Hepatocyte (in vitro differentiated cells): ENCODE measurements around the gene RASGRF1. TPM values are rescaled to one million over a fixed set of nuclear protein-coding genes. Genes with fewer than 3 reads are reported as not detected.
A peak's percentile ranks its signal among the peaks of the same experiment; 100 is the strongest.

ENCODE experiments used
- DNase-seq: peaks from one replicate; pipeline ENCODE4 v3.0.0-alpha.2; 2016; ENCODE audit warnings: low spot score
- H2AFZ ChIP-seq: fragments of 200-600 bp; sonication (generic); 2 replicates; pipeline ENCODE4 v1.6.0; 2016; ENCODE audit warnings: antibody characterized with exemption, mild to moderate bottlenecking
- H3K27ac ChIP-seq: fragments of 200-600 bp; sonication (generic); 2 replicates; pipeline ENCODE4 v1.5.1; 2016; ENCODE audit warnings: mild to moderate bottlenecking
- H3K27me3 ChIP-seq: fragments of 200-600 bp; sonication (generic); 2 replicates; pipeline ENCODE4 v1.6.1; 2016
- H3K36me3 ChIP-seq: fragments of 200-600 bp; sonication (generic); replicated peaks from 2 replicates; pipeline ENCODE4 v1.5.1; 2016; ENCODE audit warnings: low read depth; ENCODE audit not compliant: insufficient read depth
- H3K4me1 ChIP-seq: fragments of 200-600 bp; sonication (generic); 2 replicates; pipeline ENCODE4 v1.5.1; 2016; ENCODE audit warnings: mild to moderate bottlenecking, moderate library complexity; ENCODE audit not compliant: insufficient read depth
- H3K4me2 ChIP-seq: fragments of 200-600 bp; sonication (generic); 2 replicates; pipeline ENCODE4 v1.6.0; 2016
- H3K4me3 ChIP-seq: fragments of 200-600 bp; sonication (generic); 2 replicates; pipeline ENCODE4 v1.5.1; 2016; ENCODE audit warnings: mild to moderate bottlenecking
- H3K79me2 ChIP-seq: fragments of 200-600 bp; sonication (generic); 2 replicates; pipeline ENCODE4 v1.6.0; 2017; ENCODE audit warnings: mild to moderate bottlenecking
- H3K9me2 ChIP-seq: fragments of 200-600 bp; sonication (generic); replicated peaks from 2 replicates; pipeline ENCODE4 v1.6.0; 2017; ENCODE audit warnings: mild to moderate bottlenecking; ENCODE audit not compliant: insufficient read depth
- H3K9me3 ChIP-seq: fragments of 200-600 bp; sonication (generic); 2 replicates; pipeline ENCODE4 v1.5.1; 2016; ENCODE audit warnings: low read depth, mild to moderate bottlenecking
- H4K20me1 ChIP-seq: fragments of 200-600 bp; sonication (generic); 2 replicates; pipeline ENCODE4 v1.6.0; 2016; ENCODE audit warnings: mild to moderate bottlenecking; ENCODE audit not compliant: insufficient read depth, poor library complexity, severe bottlenecking
- CTCF ChIP-seq: fragments of 200-600 bp; sonication (generic); IDR thresholded peaks from 2 replicates; pipeline ENCODE4 v1.5.1; 2016; ENCODE audit warnings: antibody characterized with exemption, mild to moderate bottlenecking; ENCODE audit not compliant: poor library complexity
- EZH2 ChIP-seq: fragments of 200-600 bp; sonication (generic); IDR thresholded peaks from 2 replicates; pipeline ENCODE4 v1.6.1; 2016; ENCODE audit warnings: antibody characterized with exemption, mild to moderate bottlenecking, borderline replicate concordance
- EZH2phosphoT487 ChIP-seq: fragments of 200-600 bp; sonication (generic); IDR thresholded peaks from one replicate; pipeline ENCODE4 v1.6.1; 2018; ENCODE audit warnings: antibody characterized with exemption, mild to moderate bottlenecking, low read depth, moderate library complexity; ENCODE audit not compliant: unreplicated experiment, severe bottlenecking
- WGBS: methylation state at CpG from one replicate; pipeline ENCODE4 v1.1.6; 2016; ENCODE audit warnings: low lambda C conversion rate; ENCODE audit errors: missing lambda C conversion rate; 5-methylcytosine and 5-hydroxymethylcytosine counted together
- polyA plus RNA-seq: library from polyadenylated mRNA; unstranded; fragments of >200 nt; fragmentation: Nextera tagmentation; extraction: Ambion mirVana; gene quantifications from 2 replicates; pipeline ENCODE4 v1.2.1, GENCODE V29; 2016
- total RNA-seq: library from RNA; depleted of rRNA; stranded (reverse); fragments of >200 nt; gene quantifications from 2 replicates; pipeline ENCODE4 v1.2.3, GENCODE V29; 2014

Gene RASGRF1
- total and polyA plus RNA-seq, 2 experiments from 2014 or later, result 0.52 to 1.5 TPM

DNA sequence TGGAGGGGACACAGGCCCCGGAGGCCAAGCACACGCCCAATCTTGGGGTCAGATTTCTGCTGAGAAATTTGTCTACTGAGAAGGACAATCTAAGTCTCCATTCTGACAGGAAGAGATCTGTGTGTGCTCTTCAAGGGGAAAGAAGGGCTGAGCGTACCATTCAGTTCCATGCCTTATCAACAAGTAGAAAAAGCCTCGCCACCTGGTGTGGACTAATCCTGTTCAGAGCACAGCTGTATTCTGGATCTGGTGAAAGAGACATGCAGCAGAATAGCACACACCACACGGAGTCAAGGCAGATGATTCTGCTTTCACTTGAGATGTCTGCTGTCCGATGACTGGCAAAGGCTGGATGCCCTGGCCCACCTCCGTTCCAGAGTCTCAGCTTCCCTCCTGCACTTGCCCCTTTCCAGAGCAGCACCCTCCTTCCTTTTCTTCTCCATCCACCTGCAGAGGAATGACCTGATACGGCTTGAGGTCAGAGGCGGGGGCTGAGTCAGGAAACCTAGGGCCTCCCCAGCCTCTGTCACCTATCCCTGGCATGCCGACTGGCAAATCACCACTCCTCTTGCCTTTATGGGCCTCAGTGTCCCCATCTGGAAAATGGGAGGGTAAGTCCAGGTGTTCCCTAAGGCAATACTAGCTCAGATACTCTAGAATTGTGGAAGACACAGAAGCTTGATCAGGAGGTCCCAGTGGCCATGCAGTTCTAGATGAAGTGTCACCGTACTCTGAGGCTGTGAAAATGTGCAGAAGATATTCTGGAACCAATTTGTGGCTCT is 108.9 kb downstream of the RASGRF1 start:
- Histone ChIP-seq H3K4me1 (no peaks in the 10 kb centered on the region), H3K4me2 (no peak overlapping the region), H3K9me3 (no peaks in the 10 kb centered on the region), H3K36me3 (no peaks in the 10 kb centered on the region), H2AFZ (no peak overlapping the region), H3K79me2 (no peaks in the 10 kb centered on the region), H3K27me3 (no peaks in the 10 kb centered on the region), H3K9me2 (no peaks in the 10 kb centered on the region), H3K4me3 (no peak overlapping the region), H3K27ac (no peak overlapping the region), H4K20me1 (no peaks in the 10 kb centered on the region)
- TF ChIP-seq EZH2 (no peak), EZH2phosphoT487 (no peak), CTCF (no peak)
- DNase-seq, result no peak
- 83% methylated on average over 11 of the region's 11 CpGs for WGBS

DNA sequence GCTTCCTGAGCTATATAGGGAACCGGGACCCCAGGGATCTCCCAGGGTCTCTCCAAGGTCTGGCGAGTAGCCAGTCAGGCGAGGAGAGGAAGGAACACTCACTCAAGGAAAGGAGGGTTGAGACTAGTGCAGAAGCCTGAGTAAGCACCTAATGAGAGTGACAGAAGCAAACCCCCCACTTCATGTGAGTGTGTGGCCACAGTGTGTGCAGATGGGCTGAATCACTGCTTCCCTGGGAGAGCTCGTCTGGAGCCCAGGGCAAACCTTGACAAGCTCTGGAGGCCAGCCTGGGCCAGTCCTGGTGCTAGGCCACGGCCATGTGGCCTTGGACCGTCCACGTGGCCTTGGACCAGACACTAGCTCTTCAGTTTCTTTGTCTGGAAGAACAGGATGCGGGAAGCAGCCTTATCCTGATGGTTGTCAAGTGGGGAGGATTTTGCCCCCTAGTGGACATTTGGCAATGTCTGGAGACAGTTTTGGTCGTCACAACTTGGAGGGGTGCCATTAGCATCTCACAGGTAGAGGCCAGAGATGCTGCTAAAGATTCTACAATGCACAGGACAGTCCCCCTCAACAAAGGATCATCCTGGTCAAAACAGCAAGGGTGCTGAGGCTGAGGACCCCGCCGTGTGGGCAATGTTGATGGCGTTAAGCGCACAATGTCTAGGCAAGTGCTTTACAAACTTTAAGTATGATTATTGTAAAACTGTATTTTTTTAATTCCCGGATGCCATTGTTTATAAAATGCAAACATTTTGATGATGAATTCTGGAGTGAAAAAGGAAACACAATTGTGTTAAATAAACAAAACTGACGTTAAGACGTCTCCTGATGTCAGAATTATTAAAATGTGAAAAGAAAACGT is 110.9 kb downstream of the RASGRF1 start:
- peak; percentile 88 for DNase-seq
- Histone ChIP-seq H3K4me1 (no peaks in the 10 kb centered on the region), H3K36me3 (no peaks in the 10 kb centered on the region), H2AFZ (no peak overlapping the region), H3K9me3 (no peaks in the 10 kb centered on the region), H3K27me3 (no peaks in the 10 kb centered on the region), H3K27ac (no peak overlapping the region), H3K4me3 (no peak overlapping the region), H3K9me2 (no peaks in the 10 kb centered on the region), H3K79me2 (no peaks in the 10 kb centered on the region), H3K4me2 (no peak overlapping the region), H4K20me1 (no peaks in the 10 kb centered on the region)
- TF ChIP-seq EZH2phosphoT487, result no peak
- peak; percentile 66 for TF ChIP-seq CTCF
- 66% methylated on average over 17 of the region's 17 CpGs for WGBS

GRCh38 chr15:78978601-78979179 is 111.9 kb downstream of the RASGRF1 start:
- H2AFZ ChIP-seq, result no peak overlapping the region
- no peak overlapping the region for H3K4me3 ChIP-seq
- WGBS, result 94% methylated on average over 19 of the region's 19 CpGs

More at GRCh38 chr15:78978601-78979179, 111.9 kb downstream of the RASGRF1 start:
- Histone ChIP-seq H3K9me2 (no peaks in the 10 kb centered on the region), H4K20me1 (no peaks in the 10 kb centered on the region), H3K4me1 (no peaks in the 10 kb centered on the region), H3K36me3 (no peaks in the 10 kb centered on the region), H3K4me2 (no peak overlapping the region), H3K27ac (no peak overlapping the region), H3K27me3 (no peaks in the 10 kb centered on the region), H3K9me3 (no peaks in the 10 kb centered on the region), H3K79me2 (no peaks in the 10 kb centered on the region)
- no peak for DNase-seq
- no peak for TF ChIP-seq CTCF
- no peak for TF ChIP-seq EZH2
- no peak for TF ChIP-seq EZH2phosphoT487
